ENCODE results near the gene AGAP3.

- TF ChIP-seq ZNF274 (IDR thresholded peaks at IDR 0.05; ENCODE audit: low read depth, low read length) = no peak
- TF ChIP-seq YY1 (IDR thresholded peaks at IDR 0.05; ENCODE audit: insufficient read depth, insufficient read length) = no peak
- TF ChIP-seq SUZ12 (IDR thresholded peaks at IDR 0.05; ENCODE audit: extremely low read depth, insufficient read depth, insufficient read length) = no peak
Observed at GRCh38 chr7:151099486-151100211, 13.4 kb downstream of the AGAP3 start.
